Panc1 (cell line): ENCODE measurements around the gene SIN3B. TPM values are rescaled to one million over a fixed set of nuclear protein-coding genes. Genes with fewer than 3 reads are reported as not detected.

Experiments
- ATAC-seq: fragments of 200-7000 bp; cut with Tn5 transposase; 2 replicates; pipeline ENCODE4 v1.9.1; 2020; ENCODE audit warnings: mild to moderate bottlenecking, moderate library complexity
- BruUV-seq: library from RNA; stranded (reverse); fragments of 400-500 nt; replicated peaks from 2 replicates; lab custom pipeline; 2021; lab: Mats Ljungman, UMichigan
- CTCF ChIA-PET: fragments of 300-600 bp; sonication (Branson Sonifier 250); formaldehyde crosslinking; loops from one replicate; lab custom pipeline; 2022; ENCODE audit warnings: antibody characterized with exemption; lab: Charles Lee
- POLR2A ChIA-PET: fragments of 300-600 bp; sonication (Branson Sonifier 250); formaldehyde crosslinking; loops from one replicate; lab custom pipeline; 2022; ENCODE audit warnings: antibody characterized with exemption; lab: Charles Lee
- DNase-seq: peaks from one replicate; pipeline ENCODE4 v3.0.0-alpha.2; 2010; ENCODE audit warnings: low read depth, low spot score
- H3K27ac ChIP-seq: 2 replicates; pipeline ENCODE4 v1.5.1; 2011; ENCODE audit warnings: mild to moderate bottlenecking, low read length, inconsistent platforms
- H3K27me3 ChIP-seq: fragments of 200-500 bp; sonication (Bioruptor generic); 2 replicates; pipeline ENCODE4 v1.6.0; 2014; ENCODE audit warnings: low read length, inconsistent platforms; ENCODE audit not compliant: control insufficient read depth, insufficient read depth
- H3K36me3 ChIP-seq: fragments of 200-500 bp; sonication (Bioruptor generic); 2 replicates; pipeline ENCODE4 v1.5.1; 2014; ENCODE audit warnings: inconsistent platforms, mild to moderate bottlenecking, low read length, moderate library complexity; ENCODE audit not compliant: control insufficient read depth, insufficient read depth
- H3K4me1 ChIP-seq: 2 replicates; pipeline ENCODE4 v1.5.1; 2011; ENCODE audit warnings: inconsistent platforms, mild to moderate bottlenecking, low read length, moderate library complexity; ENCODE audit not compliant: control insufficient read depth, insufficient read depth
- H3K4me3 ChIP-seq, 2 experiments: 2 replicates each; pipeline ENCODE4 v1.5.1; 2011 to 2012; ENCODE audit warnings: low read depth in 2 of 2, low read length in 2 of 2, mild to moderate bottlenecking in 2 of 2, inconsistent platforms in 1 of 2, moderate library complexity in 1 of 2
- H3K9me3 ChIP-seq: fragments of 200-500 bp; sonication (Bioruptor generic); 2 replicates; pipeline ENCODE4 v1.5.1; 2014; ENCODE audit warnings: low read depth, mild to moderate bottlenecking, inconsistent platforms, low read length, moderate library complexity; ENCODE audit not compliant: control insufficient read depth, insufficient read depth
- POLR2AphosphoS5 ChIP-seq: IDR thresholded peaks from 2 replicates; pipeline ENCODE4 v1.6.1; 2012; ENCODE audit warnings: mild to moderate bottlenecking, low read depth, low read length, moderate library complexity
- SIN3A ChIP-seq: IDR thresholded peaks from 2 replicates; pipeline ENCODE4 v1.6.1; 2012; ENCODE audit warnings: low read depth, mild to moderate bottlenecking, low read length, moderate library complexity, borderline replicate concordance; ENCODE audit not compliant: insufficient read depth
- TCF7L2 ChIP-seq: IDR thresholded peaks from 2 replicates; pipeline ENCODE4 v1.6.1; 2011; ENCODE audit warnings: mild to moderate bottlenecking, low read depth, low read length, inconsistent platforms
- in situ Hi-C: cut with HindIII; loops from 2 replicates; pipeline ENCODE4 v1.10.0; 2016; ENCODE audit warnings: low sequenced_read_pairs, low pct_unique_long_range_greater_than_20kb
- intact Hi-C: fragments of 100-400 bp; cut with micrococcal nuclease; formaldehyde crosslinking; loops from one replicate; pipeline ENCODE4 v1.10.0; 2022; ENCODE audit not compliant: unreplicated experiment
- total RNA-seq: library from RNA; stranded (reverse); gene quantifications from one replicate; pipeline ENCODE4 v1.2.1, GENCODE V29; 2021; ENCODE audit not compliant: unreplicated experiment
- TF ChIP-seq, protein P1 (sequence below): fragments of 450-650 bp; IDR thresholded peaks from 2 replicates; pipeline ENCODE4 v1.5.1; 2017; ENCODE audit warnings: mild to moderate bottlenecking
- TF ChIP-seq, protein P2 (sequence below), 2 experiments: IDR thresholded peaks; 2 replicates each; pipeline ENCODE4 v1.6.1; 2011 to 2012; ENCODE audit warnings: low read depth in 2 of 2, control low read depth in 1 of 2, low read length in 1 of 2, mild to moderate bottlenecking in 1 of 2, moderate library complexity in 1 of 2; ENCODE audit not compliant: insufficient read depth in 1 of 2

The SIN3B gene
- total RNA-seq, 1 experiment from 2014 or later, result 47.0 TPM

DNA sequence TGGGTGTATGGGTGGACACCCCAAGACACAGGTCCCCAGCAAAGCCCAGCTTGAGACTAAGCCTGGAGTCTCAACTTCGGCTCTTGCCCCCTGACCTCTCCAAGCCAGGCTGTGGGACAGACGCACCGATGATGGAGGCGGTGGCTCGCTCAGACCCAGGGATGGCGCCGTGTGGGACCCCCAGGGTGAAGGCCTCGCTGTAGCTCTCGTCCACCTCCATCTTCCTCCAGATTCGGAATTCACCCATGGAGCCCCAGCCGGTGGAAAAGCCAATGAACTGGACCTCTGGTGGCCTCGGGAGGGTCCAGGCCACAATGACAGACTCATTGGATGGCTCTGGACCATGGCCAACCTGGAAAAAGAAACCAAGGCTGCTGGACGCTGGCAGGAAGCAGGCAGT is 98.7 kb downstream of the SIN3B start:
- ChIA-PET CTCF (no interaction called here), POLR2A (no interaction called here)
- TF ChIP-seq, protein P1, sequence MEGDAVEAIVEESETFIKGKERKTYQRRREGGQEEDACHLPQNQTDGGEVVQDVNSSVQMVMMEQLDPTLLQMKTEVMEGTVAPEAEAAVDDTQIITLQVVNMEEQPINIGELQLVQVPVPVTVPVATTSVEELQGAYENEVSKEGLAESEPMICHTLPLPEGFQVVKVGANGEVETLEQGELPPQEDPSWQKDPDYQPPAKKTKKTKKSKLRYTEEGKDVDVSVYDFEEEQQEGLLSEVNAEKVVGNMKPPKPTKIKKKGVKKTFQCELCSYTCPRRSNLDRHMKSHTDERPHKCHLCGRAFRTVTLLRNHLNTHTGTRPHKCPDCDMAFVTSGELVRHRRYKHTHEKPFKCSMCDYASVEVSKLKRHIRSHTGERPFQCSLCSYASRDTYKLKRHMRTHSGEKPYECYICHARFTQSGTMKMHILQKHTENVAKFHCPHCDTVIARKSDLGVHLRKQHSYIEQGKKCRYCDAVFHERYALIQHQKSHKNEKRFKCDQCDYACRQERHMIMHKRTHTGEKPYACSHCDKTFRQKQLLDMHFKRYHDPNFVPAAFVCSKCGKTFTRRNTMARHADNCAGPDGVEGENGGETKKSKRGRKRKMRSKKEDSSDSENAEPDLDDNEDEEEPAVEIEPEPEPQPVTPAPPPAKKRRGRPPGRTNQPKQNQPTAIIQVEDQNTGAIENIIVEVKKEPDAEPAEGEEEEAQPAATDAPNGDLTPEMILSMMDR, result no peak
- TF ChIP-seq, protein P2, sequence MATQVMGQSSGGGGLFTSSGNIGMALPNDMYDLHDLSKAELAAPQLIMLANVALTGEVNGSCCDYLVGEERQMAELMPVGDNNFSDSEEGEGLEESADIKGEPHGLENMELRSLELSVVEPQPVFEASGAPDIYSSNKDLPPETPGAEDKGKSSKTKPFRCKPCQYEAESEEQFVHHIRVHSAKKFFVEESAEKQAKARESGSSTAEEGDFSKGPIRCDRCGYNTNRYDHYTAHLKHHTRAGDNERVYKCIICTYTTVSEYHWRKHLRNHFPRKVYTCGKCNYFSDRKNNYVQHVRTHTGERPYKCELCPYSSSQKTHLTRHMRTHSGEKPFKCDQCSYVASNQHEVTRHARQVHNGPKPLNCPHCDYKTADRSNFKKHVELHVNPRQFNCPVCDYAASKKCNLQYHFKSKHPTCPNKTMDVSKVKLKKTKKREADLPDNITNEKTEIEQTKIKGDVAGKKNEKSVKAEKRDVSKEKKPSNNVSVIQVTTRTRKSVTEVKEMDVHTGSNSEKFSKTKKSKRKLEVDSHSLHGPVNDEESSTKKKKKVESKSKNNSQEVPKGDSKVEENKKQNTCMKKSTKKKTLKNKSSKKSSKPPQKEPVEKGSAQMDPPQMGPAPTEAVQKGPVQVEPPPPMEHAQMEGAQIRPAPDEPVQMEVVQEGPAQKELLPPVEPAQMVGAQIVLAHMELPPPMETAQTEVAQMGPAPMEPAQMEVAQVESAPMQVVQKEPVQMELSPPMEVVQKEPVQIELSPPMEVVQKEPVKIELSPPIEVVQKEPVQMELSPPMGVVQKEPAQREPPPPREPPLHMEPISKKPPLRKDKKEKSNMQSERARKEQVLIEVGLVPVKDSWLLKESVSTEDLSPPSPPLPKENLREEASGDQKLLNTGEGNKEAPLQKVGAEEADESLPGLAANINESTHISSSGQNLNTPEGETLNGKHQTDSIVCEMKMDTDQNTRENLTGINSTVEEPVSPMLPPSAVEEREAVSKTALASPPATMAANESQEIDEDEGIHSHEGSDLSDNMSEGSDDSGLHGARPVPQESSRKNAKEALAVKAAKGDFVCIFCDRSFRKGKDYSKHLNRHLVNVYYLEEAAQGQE (IDR thresholded peaks at IDR 0.05; ENCODE audit: insufficient read depth in 1 of 2, low read depth in 2 of 2, low read length in 1 of 2), result no peak
- TF ChIP-seq POLR2AphosphoS5 (no peak), SIN3A (no peak), TCF7L2 (no peak)
- BruUV-seq, result no TSS peak
- Histone ChIP-seq H3K4me3 (no peak overlapping the region), H3K36me3 (no peaks in the 10 kb centered on the region), H3K27me3 (no peaks in the 10 kb centered on the region), H3K27ac (no peak overlapping the region), H3K9me3 (no peaks in the 10 kb centered on the region), H3K4me1 (no peaks in the 10 kb centered on the region)
- ATAC-seq (no peak), DNase-seq (no peak)
- in situ Hi-C loops, result no loop called here
- intact Hi-C loops, result no loop called here

DNA sequence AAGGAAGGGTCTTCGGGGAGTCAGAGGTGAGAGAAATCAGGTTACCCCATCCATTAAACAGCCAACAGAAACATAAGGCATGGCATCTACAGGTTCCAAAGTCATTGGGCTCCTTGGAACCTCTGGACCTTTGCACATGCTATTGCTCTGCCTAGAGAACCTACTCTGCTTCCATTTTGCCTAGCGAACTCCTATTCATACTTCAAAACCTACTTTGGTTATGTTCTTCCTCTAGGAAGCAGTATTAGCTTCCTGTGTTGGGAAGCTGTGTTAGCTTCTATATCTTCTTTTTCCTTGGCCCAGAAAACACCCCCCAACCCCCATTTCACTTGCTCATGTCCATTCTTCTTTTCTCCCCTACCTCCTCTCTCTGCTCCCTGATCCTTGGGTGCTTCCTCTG is 99.2 kb downstream of the SIN3B start:
- no peak for TF ChIP-seq TCF7L2
- TF ChIP-seq, protein P2 (IDR thresholded peaks at IDR 0.05; ENCODE audit: insufficient read depth in 1 of 2, low read depth in 2 of 2, low read length in 1 of 2), result no peak
- TF ChIP-seq, protein P1, result no peak
- TF ChIP-seq POLR2AphosphoS5, result no peak
- no peak for TF ChIP-seq SIN3A
- in situ Hi-C loops (no loop called here), intact Hi-C loops (no loop called here)
- no peak overlapping the region for H3K27ac ChIP-seq
- no TSS peak for BruUV-seq
- no peak for ATAC-seq
- ChIA-PET CTCF (no interaction called here), POLR2A (no interaction called here)
- no peaks in the 10 kb centered on the region for H3K36me3 ChIP-seq
- no peak overlapping the region for H3K4me3 ChIP-seq
- no peaks in the 10 kb centered on the region for H3K27me3 ChIP-seq
- H3K4me1 ChIP-seq, result no peaks in the 10 kb centered on the region
- DNase-seq, result no peak
- H3K9me3 ChIP-seq, result no peaks in the 10 kb centered on the region
